GM21619 (cell line): ENCODE measurements around the gene SLC35F4.
A peak's percentile ranks its signal among the peaks of the same experiment; 100 is the strongest.

Experiments used
- ATAC-seq: cut with Tn5 transposase; IDR thresholded peaks from one replicate; pipeline ENCODE4 v1.9.1; 2021; ENCODE audit not compliant: unreplicated experiment

Gene SLC35F4

DNA sequence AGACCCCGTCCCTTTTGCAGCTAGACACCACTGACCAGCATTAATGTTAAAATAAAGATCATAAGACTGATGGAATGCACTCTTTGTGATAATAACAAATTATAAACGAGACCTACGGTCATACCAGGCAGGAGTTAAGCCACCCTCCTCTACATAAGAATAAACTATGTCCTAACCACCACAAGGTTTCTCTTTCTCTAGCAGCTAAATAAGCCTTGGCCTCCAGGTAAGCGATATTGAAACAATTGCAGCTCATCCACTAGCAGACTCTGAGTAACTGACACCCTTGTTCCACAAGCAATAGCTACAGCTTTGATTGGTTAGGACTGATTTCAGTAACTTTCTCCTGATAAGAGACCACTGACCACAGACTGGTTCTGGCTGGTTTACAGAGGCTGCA is 228.0 kb downstream of the SLC35F4 start:
- ATAC-seq = no peak

- ATAC-seq = no peak
Observed at GRCh38 chr14:57634335-57634734, 231.6 kb downstream of the SLC35F4 start.

DNA sequence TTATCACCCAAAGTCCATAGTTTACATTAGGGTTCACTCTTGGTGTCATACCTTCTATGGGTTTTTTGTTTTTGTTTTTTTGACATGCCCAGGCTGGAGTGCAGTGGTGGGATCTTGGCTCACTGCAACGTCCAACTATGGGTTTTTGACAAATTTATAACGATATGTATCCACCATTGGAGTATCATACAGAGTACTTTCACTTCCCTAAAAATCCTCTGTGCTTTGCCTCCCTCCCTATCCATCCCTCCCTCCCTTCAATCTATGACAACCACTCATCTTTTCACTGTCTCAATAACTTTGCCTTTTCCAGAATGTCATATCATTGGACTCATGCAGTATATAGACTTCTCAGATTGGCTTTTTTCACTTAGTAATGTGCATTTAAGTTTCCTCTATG is 233.2 kb downstream of the SLC35F4 start:
- no peak for ATAC-seq

GRCh38 chr14:57617510-57617909 is 248.4 kb downstream of the SLC35F4 start:
- no peak for ATAC-seq

- ATAC-seq = no peak
Observed at GRCh38 chr14:57612946-57613345, 252.9 kb downstream of the SLC35F4 start.

- no peak for ATAC-seq
Observed at GRCh38 chr14:57611555-57612075, 254.3 kb downstream of the SLC35F4 start.

DNA sequence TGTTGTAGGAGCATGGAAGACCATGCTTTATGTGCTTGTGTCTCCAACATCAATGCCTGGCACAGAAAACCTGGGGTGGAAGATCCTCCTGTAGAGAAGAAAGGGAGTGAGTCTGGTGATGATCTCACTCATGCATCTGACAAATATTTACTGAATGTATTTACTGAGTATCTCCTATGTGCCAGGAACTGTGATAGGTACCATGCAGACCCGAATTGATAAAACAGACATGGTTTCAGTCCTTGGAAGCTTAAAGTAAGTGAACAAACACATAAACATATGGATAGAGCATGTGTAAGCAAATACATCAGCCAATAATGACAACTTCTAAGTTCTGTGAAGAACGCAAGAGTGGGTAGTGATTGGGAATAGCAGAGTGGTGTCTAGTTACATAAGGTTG is 255.3 kb downstream of the SLC35F4 start:
- no peak for ATAC-seq

GRCh38 chr14:57609192-57610075 is 256.5 kb downstream of the SLC35F4 start:
- no peak for ATAC-seq

DNA sequence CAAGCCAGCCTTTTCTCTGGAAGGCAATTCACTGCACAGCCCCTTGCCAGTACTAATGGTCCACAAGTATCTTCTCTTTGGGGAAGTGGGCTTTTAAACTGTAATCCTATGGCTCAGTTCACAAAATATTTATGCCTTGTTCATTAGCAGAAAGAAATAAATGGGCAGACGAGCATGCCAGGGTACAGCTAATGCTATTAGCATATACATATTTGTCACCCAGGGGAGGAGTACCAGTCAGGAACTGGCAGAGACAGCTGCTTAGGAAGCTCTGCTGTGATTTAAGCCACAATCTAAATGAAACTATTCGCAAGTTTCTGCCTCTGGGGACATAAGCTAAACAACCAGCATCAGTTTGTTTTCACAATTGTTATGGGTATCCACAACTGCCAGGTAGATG is 258.8 kb downstream of the SLC35F4 start:
- ATAC-seq = no peak

DNA sequence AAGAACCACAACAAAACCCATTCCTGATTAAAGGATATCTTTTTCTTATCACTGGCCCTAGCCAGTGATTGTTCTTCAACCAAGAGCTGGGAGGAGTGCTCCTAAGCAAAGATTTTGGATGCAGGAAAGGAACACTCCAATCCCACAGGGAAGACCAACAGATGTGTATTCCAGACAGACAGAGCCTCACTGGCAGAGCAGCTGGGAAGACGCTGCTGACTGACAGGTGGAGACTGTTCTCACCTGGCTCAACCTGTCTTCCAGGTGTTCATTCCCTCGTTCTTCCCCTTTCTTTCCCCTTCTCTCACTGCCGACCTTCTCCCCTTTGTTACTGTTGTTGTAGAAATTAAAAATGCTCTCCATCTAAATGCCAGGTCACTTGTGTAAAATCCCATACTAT is 282.5 kb downstream of the SLC35F4 start:
- ATAC-seq = no peak

GRCh38 chr14:57582746-57583145 is 283.1 kb downstream of the SLC35F4 start:
- no peak for ATAC-seq

DNA sequence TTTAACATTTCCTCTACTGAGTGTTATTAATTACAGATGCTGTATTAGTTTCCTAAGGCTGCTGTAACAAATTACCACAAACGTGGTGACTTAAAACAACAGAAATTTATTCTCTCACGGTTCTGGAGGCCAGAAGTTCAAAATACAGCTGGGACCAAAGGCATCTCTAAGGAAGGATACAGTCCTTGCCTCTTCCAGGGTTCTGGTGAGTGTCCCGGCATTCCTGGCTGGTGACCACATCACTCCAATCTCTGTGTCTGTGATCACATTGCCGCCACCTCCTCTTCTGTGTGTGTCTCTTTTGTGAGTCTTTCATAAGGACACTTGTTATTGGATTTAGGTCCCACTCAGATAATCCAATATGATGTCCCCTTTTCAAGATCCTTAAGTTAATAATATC is 287.1 kb downstream of the SLC35F4 start:
- ATAC-seq = no peak

GRCh38 chr14:57576498-57576897 is 289.4 kb downstream of the SLC35F4 start:
- no peak for ATAC-seq

GRCh38 chr14:57575482-57575881 is 290.4 kb downstream of the SLC35F4 start:
- ATAC-seq = no peak

DNA sequence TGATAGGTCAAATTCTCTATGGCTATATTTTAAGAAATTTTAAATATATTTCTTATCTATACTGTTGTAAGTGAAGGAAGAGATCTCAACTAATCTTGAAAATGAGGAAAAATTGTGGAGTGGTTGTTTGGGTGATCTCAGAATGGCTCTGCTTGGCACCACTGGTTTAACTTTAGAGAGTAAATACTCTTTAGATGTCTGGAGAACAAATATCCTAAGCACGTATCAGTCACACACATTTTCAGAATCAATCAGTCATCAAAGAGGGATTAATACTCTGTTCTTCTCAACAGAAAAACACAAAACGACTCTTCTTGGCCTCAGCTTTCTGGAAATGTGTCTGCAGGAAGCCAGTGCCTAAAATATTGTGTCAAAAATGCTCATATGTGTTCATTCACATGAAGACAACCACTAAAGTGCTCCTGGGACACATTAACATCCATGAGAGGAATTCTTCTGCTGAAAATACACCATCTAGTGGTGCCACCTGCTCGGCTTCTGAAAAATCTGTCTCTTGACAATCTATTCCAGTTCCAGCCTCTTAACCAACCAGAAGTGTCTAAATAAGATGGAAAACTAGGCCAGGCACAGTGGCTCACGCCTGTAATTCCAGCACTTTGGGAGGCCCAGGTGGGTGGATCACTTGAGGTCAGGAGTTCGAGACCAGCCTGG is 291.1 kb downstream of the SLC35F4 start:
- no peak for ATAC-seq

DNA sequence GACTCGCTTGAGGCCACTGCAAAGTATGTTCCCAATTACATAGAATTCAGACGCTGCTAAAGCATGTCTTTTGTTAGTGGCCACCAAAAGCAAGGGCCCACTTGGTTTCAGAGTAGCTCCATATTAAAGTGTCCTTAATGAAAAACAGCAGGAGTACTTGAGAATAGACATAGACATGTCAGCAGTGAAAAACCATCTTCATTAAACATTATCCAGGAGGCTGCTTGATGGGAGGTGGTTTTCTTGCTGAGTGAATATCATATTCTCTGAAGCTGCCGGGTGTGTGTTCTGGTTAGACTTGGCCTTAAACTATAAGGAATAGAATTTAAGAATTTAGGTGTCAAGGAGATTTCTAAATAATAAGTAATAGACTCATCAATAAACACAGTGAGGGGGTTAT is 292.7 kb downstream of the SLC35F4 start:
- peak; percentile 44 for ATAC-seq

GRCh38 chr14:57568554-57568953 is 297.3 kb downstream of the SLC35F4 start:
- no peak for ATAC-seq

DNA sequence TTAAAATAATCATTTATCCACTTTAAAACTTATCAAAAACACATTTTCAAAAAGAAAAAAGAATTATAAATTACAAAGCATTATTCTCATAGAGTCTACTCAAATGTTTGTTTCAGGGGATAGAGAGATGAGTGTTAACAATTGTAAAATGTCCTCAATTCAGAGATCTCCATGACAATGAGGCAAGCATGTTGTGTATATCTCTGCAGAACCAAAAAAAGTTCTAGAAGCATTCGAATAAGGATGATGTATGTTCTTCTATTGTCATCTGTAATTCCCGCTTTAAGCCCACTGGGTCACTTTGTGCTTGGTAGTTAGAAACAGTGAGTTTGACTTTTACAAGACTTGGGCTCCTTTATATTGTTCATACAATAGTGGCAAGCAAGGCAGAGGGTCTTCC is 298.7 kb downstream of the SLC35F4 start:
- ATAC-seq = no peak

DNA sequence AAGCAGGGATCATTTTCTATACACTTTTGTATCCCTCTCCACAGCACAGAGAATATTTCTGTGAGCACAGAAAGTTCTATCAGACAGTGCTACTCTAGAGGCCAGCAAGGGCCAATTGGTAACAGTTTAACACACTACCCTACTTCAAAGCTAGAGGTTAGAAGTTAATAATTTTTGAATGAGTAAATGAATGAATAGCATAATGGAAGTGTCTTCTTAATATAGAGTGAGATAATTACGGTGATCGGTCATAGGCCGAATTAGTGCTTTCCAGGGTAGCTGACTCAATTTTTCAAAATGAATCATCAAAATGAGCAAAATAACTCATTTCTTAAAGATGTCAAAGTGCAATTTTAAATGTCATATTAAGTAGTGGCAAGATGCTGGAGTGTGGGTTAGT is 305.2 kb downstream of the SLC35F4 start:
- ATAC-seq = peak; percentile 86

GRCh38 chr14:57559576-57559975 is 306.3 kb downstream of the SLC35F4 start:
- ATAC-seq = no peak

- ATAC-seq = no peak
Observed at GRCh38 chr14:57549765-57550420, 316.0 kb downstream of the SLC35F4 start.
